ENCODE data around the gene WNK3.

Gene WNK3

DNA sequence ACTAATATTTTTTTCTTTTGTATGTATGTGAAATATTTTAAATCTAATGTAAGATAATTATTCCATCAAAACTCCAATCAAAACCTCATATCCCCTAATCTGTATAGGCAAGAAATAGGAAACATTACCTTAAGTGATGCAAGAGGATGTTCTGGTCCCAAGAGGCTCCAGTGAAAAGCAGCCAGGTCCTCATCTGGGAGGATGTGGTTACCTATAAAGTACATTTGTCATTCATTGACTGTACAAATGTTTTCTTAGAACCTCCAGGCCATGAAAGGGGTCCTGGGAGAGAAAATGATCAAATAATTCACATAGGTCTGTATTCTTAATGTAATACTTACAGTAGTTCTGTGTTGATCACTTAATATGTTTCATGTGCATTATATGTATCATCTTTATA is 200.3 kb downstream of the WNK3 start:
- DNase-seq: no peak

Data from activated CD8-positive, alpha-beta memory T cell treated with anti-CD3 and anti-CD28 coated beads for 24 hours (primary cell).